H1 (cell line): ENCODE results near the gene IDH3A. TPM values are rescaled to one million over a fixed set of nuclear protein-coding genes. Genes with fewer than 3 reads are reported as not detected.

Experiments
- CTCF ChIA-PET: fragments of 300-600 bp; sonication (Branson Sonifier 250); formaldehyde crosslinking; loops from one replicate; lab custom pipeline; 2021; ENCODE audit not compliant: partially characterized antibody; lab: Charles Lee
- POLR2A ChIA-PET: fragments of 300-600 bp; sonication (Branson Sonifier 250); formaldehyde crosslinking; loops from one replicate; lab custom pipeline; 2021; ENCODE audit warnings: inconsistent platforms; ENCODE audit not compliant: partially characterized antibody; lab: Charles Lee
- DNase-seq, 2 experiments: peaks; one replicate each; pipeline versions ENCODE4 v3.0.0 to v3.0.0-alpha.2; 2010 to 2022; ENCODE audit warnings: low spot score in 2 of 2, low read depth in 1 of 2, mixed read lengths in 1 of 2
- FAIRE-seq: peaks from 2 replicates; lab custom pipeline; 2011; peaks lifted over from hg19 to GRCh38; lab: Jason Lieb, UNC
- H2AFZ ChIP-seq: 2 replicates; pipeline ENCODE4 v1.8.1; 2012; ENCODE audit warnings: low read length, inconsistent platforms
- H2AK5ac ChIP-seq: 2 replicates; pipeline ENCODE4 v1.6.1; 2013; ENCODE audit warnings: low read depth, low read length
- H2BK120ac ChIP-seq: replicated peaks from 2 replicates; pipeline ENCODE3; 2013; ENCODE audit warnings: low read depth, low read length, inconsistent platforms
- H2BK12ac ChIP-seq: 2 replicates; pipeline ENCODE4 v1.6.1; 2013; ENCODE audit warnings: low read depth, low read length
- H2BK15ac ChIP-seq: 2 replicates; pipeline ENCODE4 v1.6.1; 2013; ENCODE audit warnings: low read length
- H2BK20ac ChIP-seq: 2 replicates; pipeline ENCODE4 v1.6.1; 2013; ENCODE audit warnings: low read length
- H2BK5ac ChIP-seq: 2 replicates; pipeline ENCODE4 v1.6.1; 2013; ENCODE audit warnings: low read depth, low read length
- H3K14ac ChIP-seq: 2 replicates; pipeline ENCODE4 v1.6.1; 2013; ENCODE audit warnings: inconsistent platforms; ENCODE audit not compliant: insufficient read length
- H3K18ac ChIP-seq: 2 replicates; pipeline ENCODE4 v1.6.1; 2013; ENCODE audit warnings: low read length; ENCODE audit errors: extremely low read depth
- H3K23ac ChIP-seq: 2 replicates; pipeline ENCODE4 v1.6.1; 2013; ENCODE audit warnings: inconsistent platforms; ENCODE audit not compliant: insufficient read length
- H3K23me2 ChIP-seq: 2 replicates; pipeline ENCODE4 v1.6.1; 2013; ENCODE audit warnings: low read depth, low read length
- H3K27ac ChIP-seq: 2 replicates; pipeline ENCODE4 v1.6.1; 2011; ENCODE audit warnings: low read depth, low read length, inconsistent platforms
- H3K27me3 ChIP-seq, 4 experiments: replicated peaks in 1 of 4; 1 replicate in 1 of 4; 2 replicates in 3 of 4; pipeline versions ENCODE4 v1.6.1 to v1.8.1; 2011 to 2013; ENCODE audit warnings: low read length in 3 of 4, mild to moderate bottlenecking in 3 of 4, inconsistent platforms in 2 of 4, mixed read lengths in 2 of 4, moderate library complexity in 1 of 4; ENCODE audit not compliant: control insufficient read depth in 3 of 4, insufficient read depth in 3 of 4; ENCODE audit errors: extremely low read depth in 1 of 4
- H3K36me3 ChIP-seq, 4 experiments: 2 replicates each; pipeline versions ENCODE4 v1.6.1 to v1.8.1; 2011 to 2013; ENCODE audit warnings: mild to moderate bottlenecking in 4 of 4, low read length in 3 of 4, moderate library complexity in 2 of 4, control low read depth in 1 of 4, inconsistent platforms in 1 of 4; ENCODE audit not compliant: insufficient read depth in 4 of 4, control insufficient read depth in 2 of 4
- H3K4ac ChIP-seq: replicated peaks from 2 replicates; pipeline ENCODE3; 2013; ENCODE audit warnings: low read length, low read depth, mixed read lengths, inconsistent platforms; ENCODE audit not compliant: insufficient read length
- H3K4me1 ChIP-seq, 4 experiments: replicated peaks in 1 of 4; 1 replicate in 1 of 4; 2 replicates in 3 of 4; pipeline versions ENCODE4 v1.6.1 to v1.8.1; 2011 to 2013; ENCODE audit warnings: low read length in 3 of 4, inconsistent platforms in 2 of 4, mixed read lengths in 1 of 4; ENCODE audit not compliant: insufficient read depth in 4 of 4, control insufficient read depth in 3 of 4
- H3K4me2 ChIP-seq, 2 experiments: 2 replicates each; pipeline versions ENCODE4 v1.6.1 to v1.8.1; 2011 to 2013; ENCODE audit warnings: low read depth in 2 of 2, low read length in 2 of 2, control low read depth in 1 of 2, inconsistent platforms in 1 of 2, mild to moderate bottlenecking in 1 of 2; ENCODE audit not compliant: insufficient read depth in 1 of 2
- H3K4me3 ChIP-seq, 4 experiments: fragments of 200-600, 300-600 bp in 1 of 4; sonication (generic), shearing (Covaris generic), sonication (Bioruptor Twin) in 1 of 4; 2 replicates each; pipeline versions ENCODE4 v1.5.1 to v1.8.1; 2011 to 2016; ENCODE audit warnings: low read length in 4 of 4, low read depth in 3 of 4, control low read depth in 2 of 4, inconsistent platforms in 2 of 4, mild to moderate bottlenecking in 2 of 4, mixed read lengths in 1 of 4, moderate library complexity in 1 of 4; ENCODE audit not compliant: insufficient read depth in 2 of 4; ENCODE audit errors: extremely low read depth in 1 of 4
- H3K56ac ChIP-seq: replicated peaks from 2 replicates; pipeline ENCODE3; 2013; ENCODE audit warnings: low read depth, mild to moderate bottlenecking, mixed read lengths, low read length, inconsistent platforms; ENCODE audit not compliant: insufficient read length
- H3K79me1 ChIP-seq: 2 replicates; pipeline ENCODE4 v1.6.1; 2013; ENCODE audit warnings: low read depth, low read length, control low read depth
- H3K79me2 ChIP-seq, 2 experiments: 2 replicates each; pipeline versions ENCODE4 v1.6.1 to v1.8.1; 2012 to 2013; ENCODE audit warnings: low read length in 2 of 2, mild to moderate bottlenecking in 2 of 2, inconsistent platforms in 1 of 2; ENCODE audit not compliant: insufficient read depth in 2 of 2, control insufficient read depth in 1 of 2
- H3K9ac ChIP-seq, 4 experiments: replicated peaks in 1 of 4; 1 replicate in 1 of 4; 2 replicates in 3 of 4; pipeline versions ENCODE4 v1.6.1 to v1.8.1; 2011 to 2013; ENCODE audit warnings: low read depth in 3 of 4, low read length in 3 of 4, control low read depth in 2 of 4, mild to moderate bottlenecking in 2 of 4, moderate library complexity in 2 of 4, inconsistent platforms in 1 of 4; ENCODE audit errors: extremely low read depth in 1 of 4
- H3K9me3 ChIP-seq, 2 experiments: 2 replicates each; pipeline versions ENCODE4 v1.6.1 to v1.8.1; 2012 to 2013; ENCODE audit warnings: mild to moderate bottlenecking in 2 of 2, moderate library complexity in 2 of 2, control low read depth in 1 of 2, inconsistent platforms in 1 of 2, low read depth in 1 of 2, low read length in 1 of 2, mixed read lengths in 1 of 2; ENCODE audit not compliant: insufficient read depth in 2 of 2
- H4K20me1 ChIP-seq, 2 experiments: replicated peaks in 1 of 2; 2 replicates each; pipeline versions ENCODE3 to v1.8.1; 2011 to 2013; ENCODE audit warnings: inconsistent platforms in 2 of 2, low read length in 2 of 2, mild to moderate bottlenecking in 1 of 2; ENCODE audit not compliant: insufficient read depth in 2 of 2, control insufficient read depth in 1 of 2
- H4K5ac ChIP-seq: 2 replicates; pipeline ENCODE4 v1.6.1; 2013; ENCODE audit warnings: low read length, low read depth, mixed read lengths, inconsistent platforms; ENCODE audit not compliant: insufficient read length
- H4K8ac ChIP-seq: 2 replicates; pipeline ENCODE4 v1.8.0; 2013; ENCODE audit warnings: mild to moderate bottlenecking, moderate library complexity, low read length, inconsistent platforms; ENCODE audit not compliant: insufficient read depth; ENCODE audit errors: extremely low read depth
- H4K91ac ChIP-seq: replicated peaks from 2 replicates; pipeline ENCODE3; 2013; ENCODE audit warnings: low read length, mixed read lengths, inconsistent platforms; ENCODE audit not compliant: insufficient read length
- ATF3 ChIP-seq: IDR thresholded peaks from 2 replicates; pipeline ENCODE4 v1.6.1; 2011; ENCODE audit warnings: low read depth, mild to moderate bottlenecking, low read length; ENCODE audit not compliant: insufficient read depth
- CBX8 ChIP-seq: fragments of 300-800, 300-1000 bp; sonication (generic); IDR thresholded peaks from 2 replicates; pipeline ENCODE4 v1.7.1; 2016; ENCODE audit warnings: low read depth, low read length, borderline replicate concordance
- CEBPB ChIP-seq: IDR thresholded peaks from 2 replicates; pipeline ENCODE4 v1.6.1; 2012; ENCODE audit warnings: low read depth, low read length
- CHD2 ChIP-seq: IDR thresholded peaks from 2 replicates; pipeline ENCODE4 v1.6.1; 2012; ENCODE audit warnings: low read length, improper control_type of control experiment
- CTBP2 ChIP-seq: IDR thresholded peaks from 2 replicates; pipeline ENCODE4 v1.7.0; 2011; ENCODE audit warnings: borderline replicate concordance, mild to moderate bottlenecking, moderate library complexity, mixed read lengths, low read length; ENCODE audit not compliant: insufficient read depth, insufficient read length
- GTF2F1 ChIP-seq: IDR thresholded peaks from 2 replicates; pipeline ENCODE4 v1.6.1; 2012; ENCODE audit warnings: low read depth, low read length, improper control_type of control experiment, borderline replicate concordance
- JUND ChIP-seq: IDR thresholded peaks from 2 replicates; pipeline ENCODE4 v1.6.1; 2011; ENCODE audit warnings: mild to moderate bottlenecking, improper control_type of control experiment, low read length
- SP2 ChIP-seq: IDR thresholded peaks from 2 replicates; pipeline ENCODE4 v1.6.1; 2012; ENCODE audit warnings: mild to moderate bottlenecking, low read length, inconsistent platforms
- TBP ChIP-seq: IDR thresholded peaks from 2 replicates; pipeline ENCODE4 v1.6.1; 2011; ENCODE audit warnings: low read depth, low read length, improper control_type of control experiment
- WGBS, 2 experiments: shearing (Covaris generic) in 1 of 2; methylation state at CpG; one replicate each; pipeline versions ENCODE4 v1.1.6 to v1.1.7; 2013 to 2015; ENCODE audit warnings: low lambda C conversion rate in 2 of 2, mixed read lengths in 2 of 2, inconsistent platforms in 1 of 2, low coverage in 1 of 2, missing lambda C conversion rate in 1 of 2; ENCODE audit not compliant: insufficient replicate concordance in 2 of 2, insufficient coverage in 1 of 2, insufficient read length in 1 of 2; ENCODE audit errors: extremely low coverage in 1 of 2, missing lambda C conversion rate in 1 of 2; 5-methylcytosine and 5-hydroxymethylcytosine counted together
- polyA plus RNA-seq, 7 experiments: library from polyadenylated mRNA; depleted of rRNA in 3 of 7; stranded (reverse) in 5 of 7; unstranded in 2 of 7; fragments of >200 nt in 5 of 7; fragments of 200-250 nt in 2 of 7; gene quantifications; 1 replicate in 5 of 7; 2 replicates in 1 of 7; 4 replicates in 1 of 7; pipeline versions ENCODE4 v1.2.1 to v1.2.3, GENCODE V29; 2011 to 2013; ENCODE audit warnings: missing spikeins in 2 of 7, mixed read lengths in 2 of 7
- total RNA-seq: library from RNA; stranded (reverse); fragmentation: NEBNext Ultra II Directional; extraction: Animal tissue kit (Norgen Biotek cat#: 25700); gene quantifications from 2 replicates; pipeline ENCODE4 v1.2.1, GENCODE V29; 2021

The IDH3A gene
- total and polyA plus RNA-seq, 2 of the 8 experiments (the other 6 are each of a cell fraction or from before 2014, with no cell fraction given), result 23.4 to 36.8 TPM

- H4K91ac ChIP-seq, result no peak overlapping the region
- ChIA-PET CTCF (interaction anchor here (0.8 to 19.5 kb wide), 8 partner anchors 8 to 208 kb away, joined by 3 to 285 read pairs (median 6); partner anchors contain the start of gene ACSBG1), POLR2A (interaction anchor here (0.8 kb wide), 1 partner anchor 9 kb away, joined by 3 read pairs; no protein-coding TSS in a partner anchor)
- peaks cover 0 to 6% (median 0%) of the 10 kb centered on the region in 4 experiments; a peak in 3 of 8 replicates for H3K36me3 ChIP-seq
- H3K4me3 ChIP-seq, result no peak overlapping the region
- no peak overlapping the region for H3K14ac ChIP-seq
- H4K20me1 ChIP-seq, result peaks cover 3 to 4% of the 10 kb centered on the region in 2 experiments
- H4K5ac ChIP-seq, result no peak overlapping the region
- no peak overlapping the region for H3K18ac ChIP-seq
- DNase-seq, result no peak
- H2BK12ac ChIP-seq, result no peak overlapping the region
- H2AK5ac ChIP-seq, result no peak overlapping the region
- H3K4ac ChIP-seq, result no peak overlapping the region
- H2BK15ac ChIP-seq, result no peak overlapping the region
- no peak overlapping the region for H2BK20ac ChIP-seq
- no peak overlapping the region for H2BK120ac ChIP-seq
- H3K23me2 ChIP-seq, result no peaks in the 10 kb centered on the region
- H3K79me2 ChIP-seq, result no peaks in the 10 kb centered on the region
- 94% methylated on average over 9 of the region's 9 CpGs; no CpG with 5 or more reads in 1 of the 2 experiments for WGBS, 2 experiments
- FAIRE-seq, result no peak
- H3K4me2 ChIP-seq, result no peak overlapping the region
- H3K27ac ChIP-seq, result no peak overlapping the region
- no peak overlapping the region for H3K23ac ChIP-seq
- no peaks in the 10 kb centered on the region for H3K4me1 ChIP-seq
- no peaks in the 10 kb centered on the region for H3K27me3 ChIP-seq
- no peaks in the 10 kb centered on the region for H3K79me1 ChIP-seq
- no peak overlapping the region; the same call in 1 of the 2 replicates for H2BK5ac ChIP-seq
- H3K56ac ChIP-seq, result no peak overlapping the region
- H2AFZ ChIP-seq, result no peak overlapping the region
- H4K8ac ChIP-seq, result no peak overlapping the region
- H3K9me3 ChIP-seq, result no peaks in the 10 kb centered on the region
- no peak overlapping the region for H3K9ac ChIP-seq
- TF ChIP-seq CEBPB (no peak), CTBP2 (no peak), CHD2 (no peak), TBP (no peak), SP2 (no peak), GTF2F1 (no peak), JUND (no peak), ATF3 (no peak), CBX8 (no peak)
Measured at GRCh38 chr15:78174401-78174800, 25.2 kb downstream of the IDH3A start.
